Cerebellar cortex (tissue), 1 donor: Measurements from ENCODE around the gene OCA2.
A peak's percentile ranks its signal among the peaks of the same experiment; 100 is the strongest.
"Not testable (repeated sequence)": the region's sequence is repeated elsewhere in the genome, so short reads cannot be mapped to it uniquely, and the experiment has no call there.

ENCODE experiments used
- DNase-seq: peaks from one replicate; pipeline ENCODE4 v3.0.0-alpha.2; 2015; ENCODE audit warnings: low spot score

The OCA2 gene

GRCh38 chr15:28002136-28002861 is 96.8 kb downstream of the OCA2 start:
- DNase-seq, result no peak

DNA sequence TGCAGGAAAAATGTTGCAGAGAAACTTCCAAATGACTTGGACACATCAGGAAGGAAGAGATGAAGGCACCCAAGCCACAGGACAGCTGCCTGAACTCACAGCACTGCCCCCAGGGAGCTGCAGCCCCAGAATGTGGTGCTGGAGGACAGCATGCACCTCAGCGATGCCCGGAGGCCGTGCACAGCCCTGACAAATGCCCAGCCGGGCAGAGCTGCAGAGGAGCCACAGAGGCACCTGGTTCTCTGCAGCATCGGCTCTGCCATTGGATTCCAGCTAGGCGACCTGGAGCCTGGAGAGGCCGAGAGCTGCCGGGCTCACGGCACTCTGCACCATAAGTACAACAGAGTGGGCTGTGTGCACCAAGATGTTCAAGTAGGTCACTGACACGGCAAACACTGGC is 97.5 kb downstream of the OCA2 start:
- DNase-seq, result no peak

DNA sequence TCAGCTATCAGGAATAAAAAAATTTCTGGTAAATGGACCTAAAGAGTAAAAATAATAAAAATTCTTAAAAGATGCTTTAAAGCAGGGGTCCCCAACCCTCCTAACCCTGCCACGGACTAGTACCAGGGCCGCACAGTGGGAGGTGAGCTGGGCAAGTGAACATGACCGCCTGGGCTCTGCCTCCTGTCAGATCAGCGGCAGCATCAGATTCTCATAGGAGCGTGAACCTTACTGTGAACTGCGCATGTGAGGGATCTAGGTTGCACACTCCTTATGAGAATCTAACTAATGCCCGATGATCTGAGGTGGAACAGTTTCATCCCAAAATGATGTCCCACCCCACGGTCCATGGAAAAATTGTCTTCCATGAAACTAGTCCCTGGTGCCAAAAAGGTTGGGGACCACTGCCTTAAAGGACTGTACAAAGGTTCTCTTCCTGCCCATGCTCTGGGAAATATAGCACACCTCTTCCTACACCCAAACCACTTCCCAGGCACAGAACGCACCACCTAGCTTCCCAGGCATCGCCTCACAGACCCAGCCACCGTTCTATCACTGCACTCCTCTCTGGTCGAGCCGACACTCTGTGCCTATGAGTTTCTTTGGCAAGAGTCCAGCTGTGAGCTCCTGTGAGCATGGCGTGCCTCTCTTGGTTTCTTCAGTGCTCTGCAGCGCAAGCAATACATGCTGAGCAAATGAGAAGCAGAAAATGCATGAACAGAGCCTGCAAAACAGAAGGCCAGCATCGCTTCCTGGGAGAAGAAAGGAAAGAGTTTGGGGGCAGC is 104.9 kb downstream of the OCA2 start:
- DNase-seq, result peak; percentile 64

GRCh38 chr15:27993544-27993943 is 105.6 kb downstream of the OCA2 start:
- no peak for DNase-seq

DNA sequence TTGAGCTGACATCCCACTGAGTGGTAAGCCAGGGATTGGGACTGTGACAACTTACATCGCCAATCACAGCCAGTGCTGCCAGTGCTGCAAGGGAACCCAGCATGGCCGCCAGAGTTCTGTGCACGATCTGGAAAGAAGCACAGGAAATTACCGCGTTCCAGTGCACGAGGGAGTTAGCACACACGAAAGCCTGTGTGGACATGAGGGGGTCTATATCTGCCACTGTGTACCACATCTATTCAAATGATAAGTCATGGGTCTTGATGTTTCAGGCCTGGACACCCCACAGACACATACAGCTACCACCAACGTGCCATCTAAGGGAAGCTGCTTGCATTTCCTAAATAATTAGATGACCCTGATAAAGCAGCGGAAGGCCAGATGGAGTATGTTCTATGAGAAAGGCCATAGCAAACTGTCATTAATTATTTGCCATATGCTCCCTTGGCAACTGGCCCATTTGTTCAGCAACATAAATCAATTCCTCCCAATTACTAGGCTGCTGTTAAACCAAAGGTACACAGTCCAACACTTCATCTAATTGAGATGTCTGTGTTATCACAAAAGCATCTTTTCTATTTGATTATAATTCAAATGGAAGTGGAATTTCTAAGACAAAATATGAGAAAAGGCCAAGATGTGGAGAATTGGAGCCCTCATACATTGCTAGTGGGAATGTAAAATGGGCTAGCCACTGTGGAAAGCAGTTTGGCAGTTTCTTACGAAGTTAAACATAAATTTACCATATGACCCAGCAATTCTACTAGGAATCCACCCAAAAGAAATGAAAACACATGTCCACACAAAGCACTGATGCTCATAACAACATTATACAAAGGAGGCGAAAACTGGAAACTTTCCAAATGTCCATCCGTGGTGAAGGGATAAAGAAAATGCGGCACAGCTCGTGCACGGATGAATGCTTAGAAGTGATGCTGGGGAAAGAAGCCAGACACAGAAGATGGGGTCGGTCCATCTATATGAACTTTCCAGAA is 108.3 kb downstream of the OCA2 start:
- peak; percentile 94 for DNase-seq

GRCh38 chr15:27989838-27990237 is 109.3 kb downstream of the OCA2 start:
- DNase-seq, result peak; percentile 30

DNA sequence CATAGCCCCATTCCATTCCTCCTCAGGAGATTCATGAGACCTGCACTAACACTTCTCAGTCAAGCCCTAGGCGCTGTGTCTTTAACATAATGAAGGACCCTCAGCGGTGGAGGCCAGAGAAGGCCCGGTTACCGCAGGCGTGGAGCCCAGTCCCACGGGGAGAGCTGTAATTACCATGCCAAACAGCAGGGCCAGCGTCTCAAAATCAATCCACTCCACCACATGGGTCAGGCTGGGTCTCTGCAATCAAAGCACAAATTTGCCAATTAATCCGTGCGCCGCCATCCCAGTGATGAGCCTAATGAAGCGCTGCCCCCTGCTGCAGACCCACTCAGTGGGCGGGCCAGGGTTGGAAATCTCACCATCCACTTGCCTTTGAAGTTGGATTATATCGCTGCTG is 109.7 kb downstream of the OCA2 start:
- DNase-seq, result no peak

DNA sequence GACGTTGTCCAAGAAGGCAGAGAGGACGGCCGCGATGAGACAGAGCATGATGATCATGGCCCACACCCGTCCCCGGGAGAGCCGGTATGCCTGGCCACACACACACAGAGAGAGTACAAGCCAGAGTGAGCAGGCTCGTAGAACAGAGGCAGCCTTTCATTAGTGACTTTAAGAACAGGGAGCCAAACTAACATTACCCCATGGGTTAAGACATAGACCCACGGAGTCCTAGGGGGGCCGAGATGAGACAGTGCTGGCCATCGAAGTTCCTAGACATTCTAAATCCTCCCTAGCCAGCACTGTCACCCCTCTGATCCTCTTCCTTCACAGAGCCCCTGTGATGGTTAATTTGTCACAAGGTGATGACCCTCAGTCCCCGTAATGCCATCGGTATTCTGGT is 114.0 kb downstream of the OCA2 start:
- DNase-seq, result no peak

- DNase-seq, result no peak
These were observed 115.6 kb downstream of the OCA2 start for GRCh38 chr15:27983496-27983895.

GRCh38 chr15:27977696-27978095 is 121.4 kb downstream of the OCA2 start:
- peak; percentile 50 for DNase-seq

- no peak for DNase-seq
These were observed 125.2 kb downstream of the OCA2 start for GRCh38 chr15:27973886-27974285.

DNA sequence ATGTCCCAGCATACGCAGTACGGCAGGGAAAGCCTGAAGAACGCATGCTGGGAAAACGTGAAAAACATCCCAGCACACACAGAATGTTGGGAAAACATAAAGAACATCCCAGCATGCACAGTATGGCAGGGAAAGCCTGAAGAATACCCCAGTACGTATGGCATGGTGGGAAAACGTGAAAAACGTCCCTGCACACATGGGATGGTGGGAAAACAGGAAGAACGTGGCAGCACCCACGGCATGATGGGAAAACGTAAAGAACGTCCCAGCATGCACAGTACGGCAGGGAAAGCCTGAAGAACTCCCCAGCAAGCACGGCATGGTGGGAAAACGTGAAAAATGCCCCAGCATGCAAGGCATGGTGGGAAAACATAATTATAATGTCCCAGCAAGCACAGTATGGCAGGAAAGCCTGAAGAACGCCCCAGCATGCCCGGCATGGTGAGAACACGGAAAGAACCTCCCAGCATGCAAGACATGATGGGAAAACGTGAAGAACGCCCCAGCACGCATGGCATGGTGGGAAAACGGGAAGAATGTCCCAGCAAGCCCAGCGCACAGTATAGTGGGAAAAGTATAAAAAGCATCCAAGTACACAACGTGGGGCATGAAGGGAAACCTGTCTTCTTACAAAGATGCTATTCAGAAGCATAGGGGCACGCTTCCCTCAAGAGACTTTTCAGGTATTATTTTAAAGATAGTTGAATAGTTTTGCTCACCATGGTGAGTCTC is 128.3 kb downstream of the OCA2 start:
- DNase-seq, result no peak

GRCh38 chr15:27967541-27967940 is 131.6 kb downstream of the OCA2 start:
- no peak for DNase-seq

DNA sequence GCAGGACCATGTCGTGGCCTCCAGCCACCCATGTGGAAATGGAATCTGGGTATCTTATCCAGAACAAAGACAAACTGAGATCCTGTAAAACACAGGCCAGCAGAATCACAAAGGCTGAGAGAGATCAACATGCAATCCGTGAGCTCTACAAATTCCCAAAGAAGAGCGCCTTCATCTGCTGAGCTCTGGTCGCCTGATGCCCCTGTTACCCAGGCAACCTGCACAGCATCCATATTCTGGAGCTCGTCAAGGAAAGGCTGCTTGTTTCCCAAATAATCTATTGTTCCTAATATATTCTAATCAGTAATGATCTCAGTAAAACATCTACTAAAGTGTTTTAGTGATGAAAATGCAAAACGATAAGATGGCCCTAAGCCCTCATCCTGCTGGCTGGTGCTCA is 133.6 kb downstream of the OCA2 start:
- no peak for DNase-seq

DNA sequence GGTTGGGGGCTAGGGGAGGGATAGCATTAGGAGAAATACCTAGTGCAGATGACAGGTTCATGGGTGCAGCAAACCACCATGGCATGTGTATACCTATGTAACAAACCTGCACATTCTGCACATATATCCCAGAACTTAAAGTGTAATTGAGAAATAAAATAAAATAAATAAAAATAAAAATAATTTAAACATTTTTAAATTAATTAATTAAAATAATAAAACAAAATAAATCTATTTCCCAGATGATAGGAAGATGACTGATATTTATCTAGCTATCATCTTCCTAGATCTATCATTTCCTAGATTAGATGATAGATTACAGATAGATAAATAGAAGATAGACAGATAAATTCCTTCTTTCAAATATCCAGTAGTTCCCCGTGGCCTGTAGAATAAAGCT is 137.3 kb downstream of the OCA2 start:
- DNase-seq, result no peak

DNA sequence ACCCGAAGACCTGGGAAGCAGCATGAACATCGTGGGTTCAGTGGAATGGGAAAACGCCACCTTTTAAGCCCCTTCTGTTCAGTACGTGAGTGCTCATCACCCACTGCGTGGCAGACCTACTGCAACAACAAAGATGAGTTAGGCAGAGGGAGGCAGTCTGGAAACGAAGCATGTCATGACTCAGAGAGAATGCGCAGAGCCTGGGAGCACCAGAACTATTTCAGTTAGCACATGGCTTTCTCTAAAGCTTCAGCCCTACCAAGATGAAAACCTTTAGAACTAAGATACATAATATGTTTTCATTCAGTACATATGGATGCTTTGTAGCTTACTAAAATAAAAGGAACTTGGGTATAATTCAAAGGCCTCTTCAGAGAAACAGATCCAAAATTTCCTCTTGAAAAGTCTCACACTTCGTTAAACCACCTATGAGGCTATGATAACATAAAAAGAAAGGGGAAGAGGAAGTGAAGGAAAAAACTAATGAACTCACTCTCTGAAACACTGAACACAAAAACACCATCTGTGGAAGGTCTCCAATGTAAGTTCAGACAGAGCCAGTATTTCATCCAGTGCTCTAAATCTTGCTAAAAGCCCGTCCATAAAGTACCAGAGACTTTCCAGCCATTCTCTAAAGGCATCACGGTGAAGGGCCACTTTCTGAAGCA is 140.1 kb downstream of the OCA2 start:
- no peak for DNase-seq

DNA sequence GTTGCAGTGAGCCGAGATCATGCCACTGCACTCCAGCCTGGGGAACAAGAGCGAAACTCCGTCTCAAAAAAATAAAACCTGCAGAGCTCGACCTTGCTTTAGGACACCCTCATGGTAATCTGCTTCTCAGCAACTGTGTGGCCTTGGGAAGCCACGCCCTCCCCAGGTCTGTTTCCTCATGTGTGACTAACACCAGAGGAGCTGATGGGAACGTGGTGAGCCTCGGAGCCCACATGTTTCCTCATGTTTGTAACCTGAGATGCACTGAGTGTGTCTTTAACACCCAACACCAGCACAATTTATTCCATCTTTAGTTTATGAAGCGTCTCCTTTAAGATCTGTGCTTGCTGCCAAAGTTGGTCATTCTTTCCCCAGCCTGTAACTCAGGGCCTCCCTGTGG is 142.8 kb downstream of the OCA2 start:
- DNase-seq, result no peak

- DNase-seq, result no peak
These were observed 144.0 kb downstream of the OCA2 start for GRCh38 chr15:27955087-27955486.

DNA sequence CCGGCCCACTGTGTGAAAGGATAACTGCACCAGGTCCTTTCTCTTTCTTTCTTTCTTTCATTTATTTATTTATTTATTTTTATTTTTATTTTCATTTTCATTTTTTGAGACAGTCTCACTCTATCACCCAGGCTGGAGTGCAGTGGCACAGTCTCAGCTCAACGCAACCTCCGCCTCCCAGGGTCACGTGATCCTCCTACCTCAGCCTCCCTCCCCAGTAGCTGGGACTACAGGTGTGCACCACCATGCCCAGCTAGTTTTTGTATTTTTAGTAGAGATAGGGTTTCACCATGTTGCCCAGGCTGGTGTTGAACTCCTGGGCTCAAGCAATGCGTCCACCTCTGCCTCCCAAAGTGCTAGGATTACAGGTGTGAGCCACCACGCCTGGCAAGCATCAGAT is 146.5 kb downstream of the OCA2 start:
- not testable (repeated sequence) for DNase-seq

DNA sequence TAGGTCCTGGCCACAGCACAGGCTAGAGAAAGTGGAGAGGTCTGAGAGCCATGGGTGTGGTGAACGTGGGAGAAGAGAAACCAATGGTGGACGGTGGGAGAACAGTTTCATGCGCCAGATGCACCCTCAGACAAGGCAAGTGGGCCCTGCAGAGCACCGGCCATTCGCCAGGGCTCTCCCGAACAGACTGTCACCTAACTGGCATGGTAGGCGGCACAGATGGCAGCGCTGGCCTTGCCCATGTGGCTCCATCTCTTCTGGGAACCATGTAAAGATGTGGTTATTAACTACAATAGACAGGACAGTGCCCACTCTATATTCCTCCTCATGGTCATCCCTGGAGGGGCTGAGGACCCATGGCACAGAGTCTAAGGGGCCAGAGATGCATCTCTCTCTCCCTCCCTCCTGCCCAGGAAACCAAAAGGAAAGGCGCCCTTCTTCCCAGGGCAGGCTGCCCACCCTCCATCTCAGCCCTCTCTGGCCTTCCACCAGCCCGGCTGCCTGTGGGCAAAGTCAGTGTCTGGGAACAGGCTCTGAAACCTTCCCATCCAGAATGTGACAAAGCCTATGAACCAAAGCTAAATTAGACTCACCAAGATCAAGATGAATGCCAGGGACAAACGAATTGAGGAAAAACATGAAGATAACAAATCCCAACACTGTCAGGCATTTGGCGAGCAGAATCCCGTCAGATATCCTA is 147.8 kb downstream of the OCA2 start:
- peak; percentile 85 for DNase-seq
